HepG2 (cell line): ENCODE results near the gene GRK3. TPM values are rescaled to one million over a fixed set of nuclear protein-coding genes. Genes with fewer than 3 reads are reported as not detected.

Experiments
- ATAC-seq: fragments of 200-7000 bp; cut with Tn5 transposase; 3 replicates; pipeline ENCODE4 v1.9.1; 2020; ENCODE audit warnings: mild to moderate bottlenecking, moderate library complexity
- BruUV-seq: library from RNA; stranded (reverse); fragments of 400-500 nt; replicated peaks from 2 replicates; lab custom pipeline; 2021; lab: Mats Ljungman, UMichigan
- CTCF ChIA-PET: fragments of 300-600 bp; formaldehyde crosslinking; extraction: SDS; loops from one replicate; lab custom pipeline; 2021; ENCODE audit warnings: low total read pairs, inconsistent platforms, low intra/inter-chr PET ratio; lab: Yijun Ruan, JAX
- POLR2A ChIA-PET: fragments of 350-600 bp; sonication (Branson Sonifier 250); formaldehyde crosslinking; loops from one replicate; lab custom pipeline; 2020; ENCODE audit warnings: antibody characterized with exemption, inconsistent platforms; lab: Yijun Ruan, JAX
- DNase-seq: peaks from one replicate; pipeline ENCODE4 v3.0.0-alpha.2; 2015; ENCODE audit warnings: low spot score
- FAIRE-seq: peaks from 3 replicates; lab custom pipeline; 2011; peaks lifted over from hg19 to GRCh38; lab: Jason Lieb, UNC
- H2AFZ ChIP-seq: one replicate; pipeline ENCODE4 v1.6.1; 2011; ENCODE audit warnings: low read length, inconsistent platforms
- H3K27ac ChIP-seq: fragments of 300-600 bp; 3 replicates; pipeline ENCODE4 v1.8.0; 2011; ENCODE audit warnings: mixed run types, mild to moderate bottlenecking, mixed read lengths, low read length, inconsistent platforms; ENCODE audit not compliant: insufficient read depth; ENCODE audit errors: extremely low read length
- H3K27me3 ChIP-seq, 2 experiments: fragments of 200-600 bp in 1 of 2; 2 replicates in 1 of 2; 3 replicates in 1 of 2; pipeline versions ENCODE4 v1.6.0 to v1.8.0; 2011; ENCODE audit warnings: low read length in 2 of 2, mild to moderate bottlenecking in 2 of 2, moderate library complexity in 2 of 2, inconsistent platforms in 1 of 2; ENCODE audit not compliant: insufficient read depth in 2 of 2, control insufficient read depth in 1 of 2
- H3K36me3 ChIP-seq, 2 experiments: fragments of 200-600 bp in 1 of 2; replicated peaks in 1 of 2; 2 replicates in 1 of 2; 3 replicates in 1 of 2; pipeline versions ENCODE4 v1.5.1 to v1.8.0; 2011; ENCODE audit warnings: low read length in 2 of 2, inconsistent platforms in 1 of 2; ENCODE audit not compliant: insufficient read depth in 2 of 2, control insufficient read depth in 1 of 2
- H3K4me1 ChIP-seq: 2 replicates; pipeline ENCODE4 v1.5.1; 2012; ENCODE audit warnings: low read length, inconsistent platforms; ENCODE audit not compliant: insufficient read depth
- H3K4me2 ChIP-seq: 2 replicates; pipeline ENCODE4 v1.6.0; 2011; ENCODE audit warnings: low read depth, low read length, inconsistent platforms
- H3K4me3 ChIP-seq, 3 experiments: fragments of 200-600 bp in 1 of 3; sonication (generic), shearing (Covaris generic) in 1 of 3; replicated peaks in 1 of 3; 2 replicates each; pipeline ENCODE4 v1.5.1; 2011 to 2016; ENCODE audit warnings: low read length in 3 of 3, inconsistent platforms in 2 of 3, low read depth in 2 of 3, mild to moderate bottlenecking in 2 of 3, control low read depth in 1 of 3, mixed read lengths in 1 of 3; ENCODE audit not compliant: insufficient read depth in 1 of 3
- H3K79me2 ChIP-seq: one replicate; pipeline ENCODE4 v1.6.1; 2011; ENCODE audit warnings: low read length, inconsistent platforms; ENCODE audit not compliant: insufficient read depth
- H3K9ac ChIP-seq: 2 replicates; pipeline ENCODE4 v1.6.0; 2011; ENCODE audit warnings: mild to moderate bottlenecking, low read depth, low read length, inconsistent platforms; ENCODE audit not compliant: insufficient read depth
- H3K9me3 ChIP-seq: 2 replicates; pipeline ENCODE4 v1.5.1; 2012; ENCODE audit warnings: mild to moderate bottlenecking, low read length
- H4K20me1 ChIP-seq: 2 replicates; pipeline ENCODE4 v1.6.0; 2011; ENCODE audit warnings: inconsistent platforms, mild to moderate bottlenecking, low read length, moderate library complexity; ENCODE audit not compliant: insufficient read depth
- GMEB1 ChIP-seq: sonication (generic); formaldehyde crosslinking; IDR thresholded peaks from 2 replicates; pipeline ENCODE4 v1.5.1; 2020; ENCODE audit warnings: missing genetic modification reagents, mild to moderate bottlenecking, borderline replicate concordance
- HNF4A ChIP-seq: sonication (generic); formaldehyde crosslinking; IDR thresholded peaks from 2 replicates; pipeline ENCODE4 v1.4.0; 2020; ENCODE audit warnings: missing genetic modification reagents
- MEIS2 ChIP-seq: sonication (generic); formaldehyde crosslinking; IDR thresholded peaks from 2 replicates; pipeline ENCODE4 v1.9.0; 2021; ENCODE audit warnings: mild to moderate bottlenecking, missing genetic modification reagents
- NFAT5 ChIP-seq: sonication (generic); formaldehyde crosslinking; IDR thresholded peaks from 2 replicates; pipeline ENCODE4 v1.4.0; 2020; ENCODE audit warnings: missing genetic modification reagents
- WIZ ChIP-seq: sonication (generic); formaldehyde crosslinking; IDR thresholded peaks from 2 replicates; pipeline ENCODE4 v1.5.1; 2020; ENCODE audit warnings: mild to moderate bottlenecking, missing genetic modification reagents
- ZFYVE20 ChIP-seq: sonication (generic); formaldehyde crosslinking; IDR thresholded peaks from 2 replicates; pipeline ENCODE4 v1.8.0; 2023; ENCODE audit warnings: low read depth, mild to moderate bottlenecking, moderate library complexity, missing genetic modification reagents, borderline replicate concordance
- ZNF629 ChIP-seq: sonication (generic); formaldehyde crosslinking; conservative IDR thresholded peaks from 2 replicates; pipeline ENCODE4 v1.5.0; 2020; ENCODE audit warnings: missing genetic modification reagents
- ZNF660 ChIP-seq: sonication (generic); formaldehyde crosslinking; IDR thresholded peaks from 2 replicates; pipeline ENCODE4 v1.5.1; 2020; ENCODE audit warnings: mild to moderate bottlenecking, low read depth, missing genetic modification reagents, borderline replicate concordance
- ZNF891 ChIP-seq: sonication (generic); formaldehyde crosslinking; IDR thresholded peaks from 2 replicates; pipeline ENCODE4 v1.5.0; 2020; ENCODE audit warnings: mild to moderate bottlenecking, missing genetic modification reagents
- WGBS: methylation state at CpG from one replicate; pipeline ENCODE4 v1.1.6; 2017; ENCODE audit warnings: low lambda C conversion rate; 5-methylcytosine and 5-hydroxymethylcytosine counted together
- in situ Hi-C: cut with HindIII; loops from 2 replicates; pipeline ENCODE4 v1.10.0; 2017; ENCODE audit warnings: low pct_unique_long_range_greater_than_20kb; ENCODE audit not compliant: extremely low pct_ligation_motif_present
- intact Hi-C: fragments of 100-400 bp; cut with micrococcal nuclease; formaldehyde crosslinking; loops from one replicate; pipeline ENCODE4 v1.10.0; 2022; ENCODE audit not compliant: unreplicated experiment
- polyA plus RNA-seq, 8 experiments: library from polyadenylated mRNA; depleted of rRNA in 3 of 8; stranded (reverse) in 7 of 8; unstranded in 1 of 8; fragments of >200 nt; fragmentation: Illumina TruSeq in 4 of 8; extraction: Trizol in 4 of 8; gene quantifications; 2 replicates each; pipeline versions ENCODE4 v1.2.1 to v1.2.3, GENCODE V29; 2011 to 2016; ENCODE audit warnings: low read depth in 4 of 8, missing spikeins in 1 of 8, mixed read lengths in 1 of 8; ENCODE audit not compliant: insufficient read depth in 1 of 8
- total RNA-seq, 5 experiments: library from RNA; depleted of rRNA; stranded (reverse); fragments of >200 nt; fragmentation: Illumina TruSeq; extraction: Trizol; gene quantifications; 2 replicates each; pipeline ENCODE4 v1.2.3, GENCODE V29; 2016; ENCODE audit warnings: low read depth in 1 of 5

The GRK3 gene
- total and polyA plus RNA-seq, 2 of the 13 experiments (the other 11 are each of a cell fraction or from before 2014, with no cell fraction given) = 8.5 to 16.7 TPM

GRCh38 chr22:25718135-25718840 is 153.8 kb downstream of the GRK3 start:
- ATAC-seq = no peak
- intact Hi-C loops (no loop called here), in situ Hi-C loops (no loop called here)
- H3K9ac ChIP-seq = no peak overlapping the region
- TF ChIP-seq HNF4A (CRISPR knock-in tag) = peak; percentile 33; the same call in 1 of the 2 replicates
- no peak for TF ChIP-seq ZNF660
- peak; percentile 52; the same call in 1 of the 2 replicates for TF ChIP-seq ZNF629 (CRISPR knock-in tag)
- no peaks in the 10 kb centered on the region for H4K20me1 ChIP-seq
- WGBS = 95% methylated on average over 10 of the region's 10 CpGs
- FAIRE-seq = peak; percentile 12
- H3K27ac ChIP-seq = no peak overlapping the region
- ChIA-PET POLR2A (no interaction called here), CTCF (no interaction called here)
- H3K4me3 ChIP-seq = no peak overlapping the region
- no TSS peak for BruUV-seq
- no peaks in the 10 kb centered on the region for H3K27me3 ChIP-seq
- H3K36me3 ChIP-seq = peaks cover 2 to 13% of the 10 kb centered on the region in 2 experiments; a peak in 3 of 5 replicates
- peaks cover 7% of the 10 kb centered on the region for H3K4me1 ChIP-seq
- no peaks in the 10 kb centered on the region for H3K79me2 ChIP-seq
- H3K4me2 ChIP-seq = no peak overlapping the region
- H2AFZ ChIP-seq = no peak overlapping the region
- H3K9me3 ChIP-seq = no peaks in the 10 kb centered on the region
- no peak for DNase-seq

- peaks cover 7% of the 10 kb centered on the region for H3K4me1 ChIP-seq
- intact Hi-C loops (no loop called here), in situ Hi-C loops (no loop called here)
- no peak overlapping the region for H3K27ac ChIP-seq
- TF ChIP-seq ZNF891 (no peak), MEIS2 (no peak), GMEB1 (CRISPR knock-in tag) (no peak), ZFYVE20 (CRISPR knock-in tag) (no peak), NFAT5 (CRISPR knock-in tag) (no peak), WIZ (CRISPR knock-in tag) (no peak)
- ChIA-PET CTCF (no interaction called here), POLR2A (no interaction called here)
- no peak overlapping the region for H3K9ac ChIP-seq
- H3K36me3 ChIP-seq = peaks cover 0 to 7% of the 10 kb centered on the region in 2 experiments; a peak in 1 of 5 replicates
- H2AFZ ChIP-seq = no peak overlapping the region
- H4K20me1 ChIP-seq = no peaks in the 10 kb centered on the region
- ATAC-seq = no peak
- no peak for FAIRE-seq
- no peak overlapping the region for H3K4me3 ChIP-seq
- H3K4me2 ChIP-seq = no peak overlapping the region
- H3K27me3 ChIP-seq = no peaks in the 10 kb centered on the region
- 98% methylated on average over 16 of the region's 16 CpGs for WGBS
- no TSS peak for BruUV-seq
- no peaks in the 10 kb centered on the region for H3K79me2 ChIP-seq
- DNase-seq = no peak
- H3K9me3 ChIP-seq = no peaks in the 10 kb centered on the region
Observed at GRCh38 chr22:25722223-25722622, 157.7 kb downstream of the GRK3 start.
